Colonic mucosa (tissue), 4 donors: ENCODE data around the gene PHETA1. TPM values are rescaled to one million over a fixed set of nuclear protein-coding genes. Genes with fewer than 3 reads are reported as not detected.

Source experiments
- DNase-seq: peaks from one replicate; pipeline ENCODE4 v3.0.0-alpha.2; 2020
- H3K27ac ChIP-seq: fragments of 200-600 bp; one replicate; pipeline ENCODE4 v1.8.0; 2021
- H3K27me3 ChIP-seq: fragments of 200-600 bp; one replicate; pipeline ENCODE4 v1.8.0; 2021
- H3K36me3 ChIP-seq: fragments of 200-600 bp; one replicate; pipeline ENCODE4 v1.8.0; 2021
- H3K4me1 ChIP-seq: fragments of 200-600 bp; one replicate; pipeline ENCODE4 v1.8.0; 2021; ENCODE audit warnings: mild to moderate bottlenecking
- H3K4me3 ChIP-seq: fragments of 200-600 bp; one replicate; pipeline ENCODE4 v1.8.0; 2021
- H3K9ac ChIP-seq, 2 donors: one replicate each; pipeline ENCODE4 v1.7.0; 2013; ENCODE audit warnings: control low read depth in 2 of 2, low read depth in 2 of 2, low read length in 2 of 2
- H3K9me3 ChIP-seq: fragments of 200-600 bp; one replicate; pipeline ENCODE4 v1.8.0; 2021
- intact Hi-C: fragments of 100-400 bp; cut with DNase I; formaldehyde crosslinking; loops from one replicate; pipeline ENCODE4 v1.14.1; 2022
- total RNA-seq, 2 donors: library from RNA; stranded (reverse); fragmentation: NEBNext Ultra II Directional in 1 of 2; extraction: Animal tissue kit (Norgen Biotek cat#: 25700) in 1 of 2; gene quantifications; one replicate each; pipeline ENCODE4 v1.2.1, GENCODE V29; 2021
- TF ChIP-seq, protein P1 (sequence below): fragments of 200-600 bp; IDR thresholded peaks from one replicate; pipeline ENCODE4 v1.8.0; 2022; ENCODE audit warnings: antibody characterized with exemption, mild to moderate bottlenecking
- donor health status: healthy.
- donor health status: DM: no; HTN: no; CAD: no.
- donor health status: DM: no; HTN: no; CAD: no.

Gene PHETA1
- total RNA-seq, 2 donors from 2014 or later, result 21.8 to 43.6 TPM

DNA sequence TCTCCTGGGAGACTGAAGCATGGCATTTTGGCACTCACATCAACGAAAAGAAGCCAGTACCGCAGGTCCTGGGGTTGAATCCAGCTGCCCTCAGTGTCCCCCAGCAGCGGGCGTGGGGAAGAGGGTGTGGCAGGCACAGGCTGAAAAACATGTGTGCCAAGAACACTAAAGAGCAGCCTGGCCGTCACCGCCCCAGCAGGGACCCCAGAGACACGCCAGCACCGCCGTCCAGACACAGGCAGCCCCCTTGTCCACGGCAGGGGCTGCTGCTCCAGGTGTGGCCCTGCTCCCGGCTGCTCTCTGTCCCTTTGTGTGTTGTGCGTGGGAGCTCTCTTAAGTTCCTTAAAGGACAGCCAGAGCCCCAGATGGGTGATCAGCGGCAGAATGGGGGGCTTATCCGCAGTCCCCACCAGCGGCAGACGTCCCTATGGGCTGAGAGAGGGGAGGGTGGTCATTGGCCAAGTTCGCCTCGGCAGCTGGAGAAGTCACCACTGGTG, 556 bp downstream of the PHETA1 start:
- Histone ChIP-seq H3K4me3 (peak overlapping the region; percentile 99), H3K36me3 (no peaks in the 10 kb centered on the region), H3K4me1 (peaks cover 12% of the 10 kb centered on the region), H3K9me3 (no peaks in the 10 kb centered on the region), H3K27ac (peak overlapping the region; percentile 77), H3K27me3 (no peaks in the 10 kb centered on the region), H3K9ac (peak overlapping the region; percentile 92 to 96)
- TF ChIP-seq, protein P1, sequence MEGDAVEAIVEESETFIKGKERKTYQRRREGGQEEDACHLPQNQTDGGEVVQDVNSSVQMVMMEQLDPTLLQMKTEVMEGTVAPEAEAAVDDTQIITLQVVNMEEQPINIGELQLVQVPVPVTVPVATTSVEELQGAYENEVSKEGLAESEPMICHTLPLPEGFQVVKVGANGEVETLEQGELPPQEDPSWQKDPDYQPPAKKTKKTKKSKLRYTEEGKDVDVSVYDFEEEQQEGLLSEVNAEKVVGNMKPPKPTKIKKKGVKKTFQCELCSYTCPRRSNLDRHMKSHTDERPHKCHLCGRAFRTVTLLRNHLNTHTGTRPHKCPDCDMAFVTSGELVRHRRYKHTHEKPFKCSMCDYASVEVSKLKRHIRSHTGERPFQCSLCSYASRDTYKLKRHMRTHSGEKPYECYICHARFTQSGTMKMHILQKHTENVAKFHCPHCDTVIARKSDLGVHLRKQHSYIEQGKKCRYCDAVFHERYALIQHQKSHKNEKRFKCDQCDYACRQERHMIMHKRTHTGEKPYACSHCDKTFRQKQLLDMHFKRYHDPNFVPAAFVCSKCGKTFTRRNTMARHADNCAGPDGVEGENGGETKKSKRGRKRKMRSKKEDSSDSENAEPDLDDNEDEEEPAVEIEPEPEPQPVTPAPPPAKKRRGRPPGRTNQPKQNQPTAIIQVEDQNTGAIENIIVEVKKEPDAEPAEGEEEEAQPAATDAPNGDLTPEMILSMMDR, result no peak
- DNase-seq, result peak; percentile 66
- intact Hi-C loops, result no loop called here

DNA sequence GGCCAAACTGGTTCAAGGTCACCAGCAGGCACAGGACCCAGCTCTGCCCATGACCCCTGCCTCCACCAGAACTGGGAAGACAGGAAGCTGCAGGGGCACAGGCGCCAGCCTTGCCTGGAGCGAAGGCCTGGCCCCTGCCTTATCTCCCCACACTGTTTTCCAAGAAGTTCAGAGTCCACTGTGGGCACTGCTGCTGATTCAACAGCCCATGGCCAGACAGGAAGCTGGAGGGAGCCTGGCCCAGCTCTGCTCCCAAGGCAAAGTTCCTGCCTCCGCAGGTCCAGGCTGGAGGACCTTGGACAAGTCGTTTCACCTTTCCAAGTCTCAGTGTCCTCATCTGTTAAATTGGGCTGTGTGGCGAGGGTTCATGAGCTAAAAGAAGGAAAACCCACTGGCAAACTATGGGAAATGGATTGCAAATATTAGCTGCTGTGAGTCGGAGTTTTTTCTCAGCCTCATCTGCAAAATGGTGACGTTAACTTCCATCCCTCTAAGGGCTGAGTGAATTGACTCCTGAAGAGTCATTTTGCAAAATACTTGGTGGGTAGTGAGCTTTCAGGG, 1.2 kb downstream of the PHETA1 start:
- DNase-seq, result peak; percentile 81
- peak overlapping the region; percentile 99 for H3K4me3 ChIP-seq
- no peaks in the 10 kb centered on the region for H3K36me3 ChIP-seq
- H3K9ac ChIP-seq, result peak overlapping the region; percentile 92 to 96
- intact Hi-C loops, result no loop called here
- peak overlapping the region; percentile 77 for H3K27ac ChIP-seq
- peaks cover 12% of the 10 kb centered on the region for H3K4me1 ChIP-seq
- TF ChIP-seq, protein P1, result no peak
- no peaks in the 10 kb centered on the region for H3K9me3 ChIP-seq
- no peaks in the 10 kb centered on the region for H3K27me3 ChIP-seq

DNA sequence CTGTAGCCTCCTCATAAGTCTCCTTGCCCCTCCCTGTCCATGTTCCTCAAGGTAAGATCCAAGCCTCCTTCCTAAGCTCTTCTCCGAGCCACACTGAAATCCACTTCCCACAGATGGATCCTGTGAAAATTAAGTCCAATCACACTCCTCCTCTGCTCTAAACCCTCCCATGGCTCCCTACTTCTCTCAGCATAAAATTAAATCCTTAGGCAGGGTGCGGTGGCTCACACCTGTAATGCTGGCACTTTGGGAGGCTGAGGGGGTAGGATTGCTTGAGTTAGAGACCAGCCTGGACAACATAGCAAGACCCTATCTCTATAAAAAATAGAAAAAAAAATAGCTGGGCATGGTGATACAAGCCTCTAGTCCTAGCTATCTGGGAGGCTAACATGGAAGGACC, 2.3 kb downstream of the PHETA1 start:
- H3K4me3 ChIP-seq, result no peak overlapping the region
- no peak for DNase-seq
- H3K36me3 ChIP-seq, result no peaks in the 10 kb centered on the region
- peaks cover 12% of the 10 kb centered on the region for H3K4me1 ChIP-seq
- TF ChIP-seq, protein P1, result no peak
- H3K9ac ChIP-seq, result no peak overlapping the region
- H3K9me3 ChIP-seq, result no peaks in the 10 kb centered on the region
- intact Hi-C loops, result no loop called here
- no peaks in the 10 kb centered on the region for H3K27me3 ChIP-seq
- H3K27ac ChIP-seq, result no peak overlapping the region

- Histone ChIP-seq H3K36me3 (no peaks in the 10 kb centered on the region), H3K27me3 (no peaks in the 10 kb centered on the region), H3K9ac (no peak overlapping the region), H3K9me3 (no peaks in the 10 kb centered on the region), H3K4me3 (no peak overlapping the region), H3K27ac (no peak overlapping the region), H3K4me1 (peaks cover 12% of the 10 kb centered on the region)
- no peak for DNase-seq
- intact Hi-C loops, result no loop called here
- TF ChIP-seq, protein P1, result no peak
These were observed 2.8 kb downstream of the PHETA1 start for GRCh38 chr12:111366075-111366474.

- Histone ChIP-seq H3K4me1 (peaks cover 12% of the 10 kb centered on the region), H3K9ac (no peak overlapping the region)
These were observed 5.3 kb downstream of the PHETA1 start for GRCh38 chr12:111363578-111363977.

More at GRCh38 chr12:111363578-111363977, 5.3 kb downstream of the PHETA1 start:
- H3K36me3 ChIP-seq, result no peaks in the 10 kb centered on the region
- intact Hi-C loops, result no loop called here
- no peak for DNase-seq
- no peaks in the 10 kb centered on the region for H3K27me3 ChIP-seq
- H3K9me3 ChIP-seq, result no peaks in the 10 kb centered on the region
- TF ChIP-seq, protein P1, result no peak
- H3K4me3 ChIP-seq, result no peak overlapping the region
- no peak overlapping the region for H3K27ac ChIP-seq
